Fibroblast of pulmonary artery (primary cell): Measurements from ENCODE around the gene NIPA2.

Experiments
- DNase-seq: peaks from one replicate; pipeline ENCODE4 v3.0.0-alpha.2; 2010; ENCODE audit warnings: low read depth
- H3K4me3 ChIP-seq: replicated peaks from 2 replicates; pipeline ENCODE4 v1.5.1; 2011; ENCODE audit warnings: low read depth, mild to moderate bottlenecking, control low read depth, low read length, moderate library complexity
- CTCF ChIP-seq: IDR thresholded peaks from 2 replicates; pipeline ENCODE4 v1.5.1; 2011; ENCODE audit warnings: mild to moderate bottlenecking, control low read depth, low read length, inconsistent platforms; ENCODE audit errors: missing control alignments

NIPA2 gene

GRCh38 chr15:22907161-22907950, 68.9 kb downstream of the NIPA2 start:
- no peak for DNase-seq
- H3K4me3 ChIP-seq = no peak overlapping the region
- TF ChIP-seq CTCF = no peak

- no peak for DNase-seq
- H3K4me3 ChIP-seq = no peak overlapping the region
- TF ChIP-seq CTCF = no peak
These were observed 70.4 kb downstream of the NIPA2 start for GRCh38 chr15:22908830-22909229.

- H3K4me3 ChIP-seq = no peak overlapping the region
- DNase-seq = no peak
- TF ChIP-seq CTCF = no peak
These were observed 72.8 kb downstream of the NIPA2 start for GRCh38 chr15:22911306-22911705.

- DNase-seq = no peak
- no peak overlapping the region for H3K4me3 ChIP-seq
- TF ChIP-seq CTCF = no peak
These were observed 73.8 kb downstream of the NIPA2 start for GRCh38 chr15:22912256-22912655.

- H3K4me3 ChIP-seq = no peak overlapping the region
- TF ChIP-seq CTCF = no peak
- DNase-seq = no peak
These were observed 75.3 kb downstream of the NIPA2 start for GRCh38 chr15:22913646-22914380.

GRCh38 chr15:22915866-22916515, 77.5 kb downstream of the NIPA2 start:
- DNase-seq = no peak
- no peak for TF ChIP-seq CTCF
- H3K4me3 ChIP-seq = no peak overlapping the region
